OCI-LY1 (cell line): ENCODE data around the gene LPIN3.

Experiments used
- H2AFZ ChIP-seq: fragments of 200-600 bp; sonication (generic), shearing (Covaris generic); 2 replicates; pipeline ENCODE4 v1.6.0; 2014; ENCODE audit warnings: antibody characterized with exemption, mild to moderate bottlenecking, low read length
- H3F3A ChIP-seq: fragments of 200-600 bp; sonication (generic), shearing (Covaris generic); 2 replicates; pipeline ENCODE4 v1.6.0; 2014; ENCODE audit warnings: mild to moderate bottlenecking, antibody characterized with exemption, low read length, moderate library complexity; ENCODE audit not compliant: insufficient read depth
- H3K27ac ChIP-seq: fragments of 200-600 bp; sonication (generic); 2 replicates; pipeline ENCODE4 v1.5.1; 2014; ENCODE audit warnings: low read length, mixed run types, mild to moderate bottlenecking, low read depth; ENCODE audit not compliant: poor library complexity, severe bottlenecking
- H3K27me3 ChIP-seq: fragments of 200-600 bp; sonication (generic); 2 replicates; pipeline ENCODE4 v1.6.0; 2014; ENCODE audit warnings: antibody characterized with exemption, mild to moderate bottlenecking, low read length, moderate library complexity; ENCODE audit not compliant: insufficient read depth
- H3K36me3 ChIP-seq: fragments of 200-600 bp; sonication (generic); 2 replicates; pipeline ENCODE4 v1.6.1; 2014; ENCODE audit warnings: mild to moderate bottlenecking, antibody characterized with exemption, low read length, moderate library complexity, mixed read lengths; ENCODE audit not compliant: insufficient read depth
- H3K4me1 ChIP-seq: fragments of 200-600 bp; sonication (generic); 2 replicates; pipeline ENCODE4 v1.5.1; 2014; ENCODE audit warnings: mild to moderate bottlenecking, low read length, moderate library complexity; ENCODE audit not compliant: insufficient read depth, severe bottlenecking
- H3K4me2 ChIP-seq: fragments of 200-600 bp; sonication (generic), shearing (Covaris generic); 2 replicates; pipeline ENCODE4 v1.6.1; 2014; ENCODE audit warnings: low read length
- H3K4me3 ChIP-seq: fragments of 200-600 bp; sonication (generic); 2 replicates; pipeline ENCODE4 v1.5.1; 2014; ENCODE audit warnings: low read length, low read depth, mild to moderate bottlenecking, mixed read lengths; ENCODE audit not compliant: poor library complexity, severe bottlenecking
- H3K79me2 ChIP-seq: fragments of 200-600 bp; shearing (Covaris generic); 2 replicates; pipeline ENCODE4 v1.6.1; 2016; ENCODE audit warnings: mixed run types, low read length, mixed read lengths; ENCODE audit not compliant: insufficient read depth
- H3K9ac ChIP-seq: fragments of 200-600 bp; sonication (generic), shearing (Covaris generic); 2 replicates; pipeline ENCODE4 v1.6.1; 2014; ENCODE audit warnings: mild to moderate bottlenecking, low read length, mixed read lengths
- H3K9me2 ChIP-seq: fragments of 200-600 bp; sonication (generic), shearing (Covaris generic); 2 replicates; pipeline ENCODE4 v1.6.1; 2014; ENCODE audit warnings: low read depth, mild to moderate bottlenecking, low read length, mixed read lengths
- H3K9me3 ChIP-seq: fragments of 200-600 bp; shearing (Covaris generic); 2 replicates; pipeline ENCODE4 v1.6.1; 2014; ENCODE audit warnings: low read length, mixed read lengths
- H4K20me1 ChIP-seq: fragments of 200-600 bp; sonication (generic), shearing (Covaris generic); 2 replicates; pipeline ENCODE4 v1.6.0; 2016; ENCODE audit warnings: mild to moderate bottlenecking, low read length; ENCODE audit not compliant: insufficient read depth
- EZH2 ChIP-seq: fragments of 200-600 bp; sonication (generic), shearing (Covaris generic); IDR thresholded peaks from 2 replicates; pipeline ENCODE4 v1.8.0; 2017; ENCODE audit warnings: borderline replicate concordance, mixed run types, mild to moderate bottlenecking, antibody characterized with exemption, low read length, moderate library complexity, mixed read lengths
- TF ChIP-seq, protein P1 (sequence below): fragments of 200-600 bp; sonication (generic), shearing (Covaris generic); IDR thresholded peaks from 2 replicates; pipeline ENCODE4 v1.5.1; 2017; ENCODE audit warnings: mild to moderate bottlenecking, antibody characterized with exemption, low read length, moderate library complexity, mixed read lengths

Gene LPIN3

GRCh38 chr20:41320976-41321375 is 19.6 kb upstream of the LPIN3 start:
- no peak overlapping the region for H2AFZ ChIP-seq
- H3K4me2 ChIP-seq: no peak overlapping the region
- H3F3A ChIP-seq: no peaks in the 10 kb centered on the region
- no peak overlapping the region for H3K4me3 ChIP-seq
- H3K9me3 ChIP-seq: no peaks in the 10 kb centered on the region
- H3K4me1 ChIP-seq: peaks cover 15% of the 10 kb centered on the region
- TF ChIP-seq, protein P1, sequence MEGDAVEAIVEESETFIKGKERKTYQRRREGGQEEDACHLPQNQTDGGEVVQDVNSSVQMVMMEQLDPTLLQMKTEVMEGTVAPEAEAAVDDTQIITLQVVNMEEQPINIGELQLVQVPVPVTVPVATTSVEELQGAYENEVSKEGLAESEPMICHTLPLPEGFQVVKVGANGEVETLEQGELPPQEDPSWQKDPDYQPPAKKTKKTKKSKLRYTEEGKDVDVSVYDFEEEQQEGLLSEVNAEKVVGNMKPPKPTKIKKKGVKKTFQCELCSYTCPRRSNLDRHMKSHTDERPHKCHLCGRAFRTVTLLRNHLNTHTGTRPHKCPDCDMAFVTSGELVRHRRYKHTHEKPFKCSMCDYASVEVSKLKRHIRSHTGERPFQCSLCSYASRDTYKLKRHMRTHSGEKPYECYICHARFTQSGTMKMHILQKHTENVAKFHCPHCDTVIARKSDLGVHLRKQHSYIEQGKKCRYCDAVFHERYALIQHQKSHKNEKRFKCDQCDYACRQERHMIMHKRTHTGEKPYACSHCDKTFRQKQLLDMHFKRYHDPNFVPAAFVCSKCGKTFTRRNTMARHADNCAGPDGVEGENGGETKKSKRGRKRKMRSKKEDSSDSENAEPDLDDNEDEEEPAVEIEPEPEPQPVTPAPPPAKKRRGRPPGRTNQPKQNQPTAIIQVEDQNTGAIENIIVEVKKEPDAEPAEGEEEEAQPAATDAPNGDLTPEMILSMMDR: no peak
- TF ChIP-seq EZH2: no peak
- no peaks in the 10 kb centered on the region for H3K27me3 ChIP-seq
- no peaks in the 10 kb centered on the region for H3K36me3 ChIP-seq
- peaks cover 8% of the 10 kb centered on the region for H3K79me2 ChIP-seq
- H3K9me2 ChIP-seq: no peaks in the 10 kb centered on the region
- no peak overlapping the region for H3K27ac ChIP-seq
- no peaks in the 10 kb centered on the region for H4K20me1 ChIP-seq
- no peak overlapping the region for H3K9ac ChIP-seq

GRCh38 chr20:41327178-41327577 is 13.4 kb upstream of the LPIN3 start:
- no peak overlapping the region for H2AFZ ChIP-seq
- H3K4me2 ChIP-seq: no peak overlapping the region
- H3F3A ChIP-seq: no peaks in the 10 kb centered on the region
- H3K9me2 ChIP-seq: no peaks in the 10 kb centered on the region
- peaks cover 9% of the 10 kb centered on the region for H3K4me1 ChIP-seq
- H4K20me1 ChIP-seq: no peaks in the 10 kb centered on the region
- no peak overlapping the region for H3K27ac ChIP-seq
- no peaks in the 10 kb centered on the region for H3K27me3 ChIP-seq
- TF ChIP-seq EZH2: no peak
- TF ChIP-seq, protein P1: no peak
- no peak overlapping the region for H3K9ac ChIP-seq
- no peaks in the 10 kb centered on the region for H3K36me3 ChIP-seq
- H3K9me3 ChIP-seq: no peaks in the 10 kb centered on the region
- H3K79me2 ChIP-seq: no peaks in the 10 kb centered on the region
- no peak overlapping the region for H3K4me3 ChIP-seq

DNA sequence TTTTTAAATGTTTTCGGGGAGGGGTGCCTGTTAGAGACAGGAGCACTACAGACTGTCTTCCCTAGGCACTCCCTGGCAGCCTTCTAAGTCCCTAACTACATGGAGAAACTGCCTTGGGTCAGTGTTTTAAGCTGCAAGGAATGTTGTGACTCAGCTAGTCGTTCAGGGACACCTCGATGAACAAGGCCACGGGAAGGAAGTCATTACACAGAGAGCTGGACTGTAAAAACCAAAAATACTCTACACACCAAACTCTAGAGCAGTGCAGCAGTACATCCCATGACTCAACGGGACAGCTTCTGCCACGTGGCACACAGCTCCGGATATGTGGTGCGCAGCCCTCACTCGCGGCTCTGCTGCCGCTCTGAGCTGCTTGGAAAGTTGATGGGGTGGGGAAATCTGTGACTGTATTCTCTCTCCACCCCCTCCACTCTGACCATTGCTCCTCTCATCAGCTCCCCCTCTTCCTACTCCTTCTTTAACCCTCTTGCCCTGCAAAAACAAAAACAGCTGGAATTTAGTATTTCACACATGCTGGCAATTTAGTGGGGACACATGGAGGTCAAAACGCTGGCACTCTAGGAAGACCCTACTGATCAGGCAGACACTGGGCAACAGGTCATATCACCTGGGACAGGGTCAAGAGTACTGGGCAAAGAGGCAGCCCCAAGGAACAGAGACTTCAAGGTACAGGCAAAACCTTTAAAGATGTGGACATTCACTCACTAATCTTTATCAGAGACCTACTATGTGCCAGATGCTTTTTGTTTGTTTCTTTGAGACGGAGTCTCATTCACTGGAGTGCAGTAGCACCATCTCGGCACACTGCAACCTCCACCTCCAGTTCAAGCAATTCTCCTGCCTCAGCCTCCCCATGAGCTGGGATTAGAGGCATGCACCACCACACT is 10.9 kb upstream of the LPIN3 start:
- Histone ChIP-seq H2AFZ (no peak overlapping the region), H4K20me1 (no peaks in the 10 kb centered on the region), H3K9me2 (no peaks in the 10 kb centered on the region), H3F3A (no peaks in the 10 kb centered on the region), H3K4me3 (no peak overlapping the region), H3K27me3 (0 out of 2 replicates have a peak, but pooled peaks cover 3% of the 10 kb centered on the region), H3K9me3 (no peaks in the 10 kb centered on the region), H3K9ac (no peak overlapping the region), H3K36me3 (no peaks in the 10 kb centered on the region), H3K4me2 (peak overlapping the region; percentile 16; the same call in 1 of the 2 replicates), H3K27ac (no peak overlapping the region), H3K4me1 (peaks cover 9% of the 10 kb centered on the region), H3K79me2 (no peaks in the 10 kb centered on the region)
- TF ChIP-seq EZH2: no peak
- TF ChIP-seq, protein P1: no peak
